ENCODE measurements around the gene USF3.

USF3 gene

GRCh38 chr3:113606539-113607218, 89.8 kb downstream of the USF3 start:
- no peak for DNase-seq

GRCh38 chr3:113602836-113603235, 93.6 kb downstream of the USF3 start:
- no peak for DNase-seq

- no peak for DNase-seq
Measured at GRCh38 chr3:113602256-113602655, 94.2 kb downstream of the USF3 start.

- DNase-seq: peak in 1 of 2 experiments; percentile 21
Measured at GRCh38 chr3:113601240-113601639, 95.2 kb downstream of the USF3 start.

- DNase-seq: peak; percentile 40 to 85
Measured at GRCh38 chr3:113600418-113601182, 95.8 kb downstream of the USF3 start.

Data from NCI-H446 (cell line).